NCI-H345 (cell line): ENCODE results near the gene HCN1.

ENCODE experiments used
- DNase-seq: peaks from one replicate; lab custom pipeline; 2025; lab: John Stamatoyannopoulos, UW

HCN1 gene

GRCh38 chr5:45696206-45696836 lies at the start of gene HCN1:
TSS of gene HCN1 (minus strand) at chr5:45696380.
- no peak for DNase-seq

DNA sequence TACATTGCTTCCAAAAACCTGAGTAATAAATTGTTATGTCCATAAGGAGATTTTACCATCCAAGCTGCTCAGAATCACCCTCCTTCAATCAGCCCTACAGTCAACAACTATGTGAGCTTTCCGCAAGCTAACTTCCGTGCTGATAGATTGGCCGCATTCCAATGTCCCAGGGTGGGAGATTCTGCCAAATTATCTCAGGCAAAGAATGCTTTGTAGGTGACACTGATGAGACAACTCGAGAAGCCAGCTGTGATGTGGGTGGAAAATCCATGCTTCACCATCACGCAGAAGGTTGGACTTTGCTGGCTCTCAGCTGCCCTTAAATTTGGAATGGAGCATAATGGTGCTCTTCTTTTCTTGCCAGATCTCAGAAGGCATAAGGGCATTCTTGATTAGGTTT lies 44.9 kb upstream of the HCN1 start:
- no peak for DNase-seq

GRCh38 chr5:45737153-45737552 lies 41.0 kb upstream of the HCN1 start:
- no peak for DNase-seq

- no peak for DNase-seq
Measured at GRCh38 chr5:45725537-45725936, 29.4 kb upstream of the HCN1 start.

DNA sequence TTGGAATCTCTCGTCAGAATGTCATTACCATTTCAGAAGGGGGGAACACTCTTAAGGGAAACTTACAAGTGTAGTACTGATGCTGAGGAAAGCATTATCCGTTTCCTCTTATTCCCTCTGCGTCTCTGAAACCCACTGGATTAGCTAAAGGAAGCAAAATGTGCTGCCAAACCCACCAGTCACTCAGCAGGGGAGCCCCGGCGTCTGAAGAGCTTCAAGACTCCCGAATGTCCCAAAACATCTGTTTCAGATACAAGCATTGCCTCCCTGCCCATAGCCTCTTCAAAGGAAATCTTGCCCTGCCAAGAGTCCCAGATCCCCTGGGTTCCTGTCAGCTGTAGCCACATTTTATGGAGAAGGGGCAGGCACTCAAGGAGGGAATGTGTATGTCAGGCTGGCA lies 1.0 kb upstream of the HCN1 start:
- no peak for DNase-seq

- no peak for DNase-seq
Measured at GRCh38 chr5:45695804-45696156, 400 bp downstream of the HCN1 start.

DNA sequence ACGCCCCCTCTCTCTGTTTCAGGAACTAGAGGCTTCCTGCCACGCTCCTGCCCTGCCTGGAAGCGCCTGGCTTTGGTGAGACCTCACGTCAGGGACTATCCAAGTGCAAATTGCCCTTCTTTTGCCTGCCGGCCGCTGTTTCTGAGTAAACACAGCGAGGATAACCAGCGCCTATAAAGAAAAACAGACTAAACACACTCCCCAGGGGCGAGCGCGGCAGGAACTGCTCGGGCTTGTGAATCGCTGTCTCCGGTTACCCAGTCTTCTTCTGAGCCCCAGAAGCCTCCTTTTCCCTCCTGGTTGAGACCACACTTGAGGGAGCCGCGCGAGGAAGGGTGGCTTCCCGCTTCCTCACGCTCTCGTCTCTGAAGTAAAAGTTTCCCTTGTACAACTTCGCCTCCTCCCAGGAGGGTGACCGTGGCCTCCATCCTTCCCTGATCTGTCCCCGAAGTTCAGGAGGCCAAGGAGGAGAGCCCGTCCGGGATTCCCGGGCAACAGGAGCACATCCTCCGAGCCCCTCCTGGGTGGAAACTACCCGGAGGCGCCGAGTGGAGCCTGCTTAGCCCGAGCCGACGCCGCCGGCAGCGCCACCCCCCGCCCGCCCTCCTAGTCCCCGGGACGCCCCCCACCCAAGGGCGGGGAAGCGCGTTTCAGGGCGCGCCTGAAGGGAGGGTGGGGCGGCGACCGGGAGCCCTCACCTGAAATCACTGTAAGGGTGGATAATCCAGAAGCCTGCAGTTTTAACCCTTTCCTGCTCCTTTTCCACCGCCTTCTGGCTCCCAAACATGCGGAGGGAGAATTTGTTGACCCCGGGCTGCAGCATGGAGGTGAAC lies 993 bp downstream of the HCN1 start:
- no peak for DNase-seq

GRCh38 chr5:45694255-45694814 lies 1.8 kb downstream of the HCN1 start:
- DNase-seq, result no peak

DNA sequence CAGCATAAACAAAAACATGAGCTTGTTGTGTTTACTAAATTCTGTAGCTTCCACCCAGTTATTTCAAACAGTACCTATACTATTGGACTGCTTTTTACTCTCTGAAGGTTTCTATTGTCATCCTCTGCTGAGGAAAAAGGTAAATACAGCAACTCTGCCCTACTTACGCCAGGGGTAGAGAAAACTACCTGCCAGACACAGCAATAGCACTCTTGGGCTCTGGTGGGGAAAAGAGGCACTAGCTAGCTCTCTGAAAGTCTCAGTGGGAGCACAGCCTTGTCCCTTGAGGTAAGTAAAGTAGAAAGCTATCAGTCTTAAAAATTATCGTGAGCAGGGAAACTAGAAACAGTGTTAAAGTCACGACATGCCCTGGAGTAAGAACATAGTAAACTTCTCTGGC lies 3.7 kb downstream of the HCN1 start:
- no peak for DNase-seq

GRCh38 chr5:45691656-45692055 lies 4.5 kb downstream of the HCN1 start:
- DNase-seq, result no peak

- no peak for DNase-seq
Measured at GRCh38 chr5:45687701-45688100, 8.5 kb downstream of the HCN1 start.

- DNase-seq, result no peak
Measured at GRCh38 chr5:45686620-45687019, 9.6 kb downstream of the HCN1 start.

GRCh38 chr5:45684118-45684517 lies 12.1 kb downstream of the HCN1 start:
- no peak for DNase-seq

DNA sequence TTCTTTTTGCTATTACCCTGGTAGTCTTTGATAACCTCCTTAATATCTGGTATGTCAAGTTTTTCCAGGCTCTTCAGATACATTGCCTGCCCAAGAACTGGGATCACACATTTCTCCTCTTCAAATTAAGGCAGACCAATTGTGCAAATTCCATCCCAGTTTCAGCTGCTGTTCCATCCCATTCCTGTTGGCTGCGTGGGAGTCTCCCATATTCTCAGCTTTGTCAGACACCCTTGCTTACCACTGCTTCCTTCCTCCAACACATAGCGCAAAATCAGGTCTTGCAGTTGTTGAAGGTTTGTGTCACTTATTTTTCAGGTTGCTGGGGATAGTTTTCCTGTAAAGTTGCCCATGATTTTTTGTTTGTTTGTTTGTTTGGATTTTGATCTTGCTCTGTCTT lies 15.2 kb downstream of the HCN1 start:
- no peak for DNase-seq

GRCh38 chr5:45677524-45677923 lies 18.7 kb downstream of the HCN1 start:
- DNase-seq, result no peak

DNA sequence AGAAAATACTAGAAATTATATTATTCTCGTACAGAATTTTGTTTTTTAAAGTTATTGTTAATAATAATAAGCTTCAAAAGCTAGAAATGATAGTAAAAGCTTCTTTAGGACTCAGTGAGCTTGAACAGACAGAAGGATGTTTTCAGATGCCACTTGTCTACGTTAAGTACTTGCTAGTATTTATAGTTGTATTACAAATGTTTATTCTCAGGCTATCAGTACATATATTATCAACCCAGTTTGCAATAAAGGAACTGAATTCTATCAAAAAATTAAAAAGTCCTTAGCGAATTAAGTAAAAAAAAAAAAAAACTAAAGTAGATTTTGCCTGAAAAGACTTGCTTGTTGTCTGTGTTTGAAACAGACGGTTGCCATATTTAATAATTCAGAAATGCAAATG lies 23.9 kb downstream of the HCN1 start:
- no peak for DNase-seq

- no peak for DNase-seq
Measured at GRCh38 chr5:45648744-45649143, 47.4 kb downstream of the HCN1 start.

DNA sequence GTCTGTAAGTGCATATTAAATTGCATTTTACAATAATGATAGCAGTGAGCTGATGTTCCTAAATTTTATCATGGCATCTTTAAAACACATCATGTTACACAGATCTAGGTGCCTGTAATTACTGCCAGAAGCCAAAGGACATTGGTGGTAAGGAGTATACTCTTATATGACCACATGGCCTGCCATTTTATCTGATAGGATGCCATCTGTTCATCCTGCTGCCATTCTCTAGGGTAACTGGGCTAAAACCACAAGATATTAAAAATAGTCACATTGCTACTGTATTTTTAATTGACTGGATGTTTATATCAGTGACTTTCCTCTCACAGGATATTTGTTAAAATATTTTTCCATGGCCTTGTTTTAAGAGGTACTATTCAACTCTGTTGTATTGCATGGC lies 53.1 kb downstream of the HCN1 start:
- DNase-seq, result no peak

- no peak for DNase-seq
Measured at GRCh38 chr5:45642370-45642769, 53.8 kb downstream of the HCN1 start.

- DNase-seq, result no peak
Measured at GRCh38 chr5:45639040-45639439, 57.1 kb downstream of the HCN1 start.

GRCh38 chr5:45627076-45627656 lies 69.0 kb downstream of the HCN1 start:
- no peak for DNase-seq

GRCh38 chr5:45623832-45624231 lies 72.3 kb downstream of the HCN1 start:
- no peak for DNase-seq

GRCh38 chr5:45622365-45622764 lies 73.8 kb downstream of the HCN1 start:
- DNase-seq, result no peak
